ENCODE measurements around the gene NHERF1.

DNA sequence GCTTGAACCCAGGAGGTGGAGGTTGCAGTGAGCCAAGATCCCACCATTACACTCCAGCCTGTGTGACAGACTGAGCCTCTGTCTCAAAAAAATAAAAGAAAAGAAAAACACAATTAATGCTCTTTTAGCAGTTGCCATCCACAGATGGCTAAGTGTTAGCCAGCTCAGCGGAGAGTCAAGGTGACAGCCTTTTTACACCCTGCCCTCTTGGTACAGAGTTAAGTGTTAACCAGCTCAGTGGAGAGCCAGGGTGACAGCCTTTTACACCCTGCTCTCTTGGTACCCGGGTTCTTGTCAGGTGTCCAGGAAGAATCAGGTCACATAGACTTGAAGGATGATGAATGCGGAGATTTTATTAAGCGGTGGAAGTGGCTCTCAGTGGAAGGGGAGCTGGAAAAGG, 27.9 kb upstream of the NHERF1 start:
- no peak for TF ChIP-seq CTCF (conservative IDR thresholded peaks at IDR 0.05; ENCODE audit: low read length)
- no peak for TF ChIP-seq EZH2phosphoT487 (IDR thresholded peaks at IDR 0.05; ENCODE audit: borderline replicate concordance, low read depth, low read length)

All from OCI-LY7 (cell line).